ENCODE data around the gene SERGEF. TPM values are rescaled to one million over a fixed set of nuclear protein-coding genes. Genes with fewer than 3 reads are reported as not detected.

Gene SERGEF
- total and polyA plus RNA-seq, 2 of the 4 experiments (the other 2 are of a cell fraction): 12.2 to 18.1 TPM

- Histone ChIP-seq H3K23ac (ENCODE audit: low read depth, low read length) (no peak overlapping the region), H2AFZ (replicated peaks; ENCODE audit: low read length, poor library complexity) (no peak overlapping the region), H3K9ac (ENCODE audit: low read depth, low read length) (no peak overlapping the region), H3K27me3 (ENCODE audit: control insufficient read depth, insufficient read depth, low read length) (no peaks in the 10 kb centered on the region), H3K14ac (replicated peaks; ENCODE audit: low read depth, low read length) (no peak overlapping the region), H3K27ac (ENCODE audit: insufficient read depth, low read length) (no peak overlapping the region), H3K4me1 (ENCODE audit: control insufficient read depth, insufficient read depth, low read length) (peaks cover 19% of the 10 kb centered on the region), H2AK5ac (ENCODE audit: low read depth, low read length) (no peak overlapping the region), H4K5ac (ENCODE audit: low read depth, low read length) (no peak overlapping the region), H4K20me1 (ENCODE audit: insufficient read depth, low read length) (no peaks in the 10 kb centered on the region), H3K56ac (ENCODE audit: extremely low read depth, insufficient read depth, low read length) (no peak overlapping the region), H4K8ac (ENCODE audit: low read depth in 2 of 2, low read length in 2 of 2) (no peak overlapping the region), H2BK15ac (ENCODE audit: low read depth, low read length) (no peak overlapping the region), H3K4ac (ENCODE audit: low read depth, low read length) (no peak overlapping the region), H3K9me3 (ENCODE audit: control insufficient read depth, insufficient read depth, low read length) (no peaks in the 10 kb centered on the region), H3K9me1 (ENCODE audit: insufficient read depth, low read length) (peaks cover 30% of the 10 kb centered on the region), H2BK20ac (ENCODE audit: low read depth, low read length) (no peak overlapping the region), H4K91ac (ENCODE audit: insufficient read depth, low read depth, low read length) (no peak overlapping the region), H2AK9ac (replicated peaks; ENCODE audit: low read depth, low read length, poor library complexity) (no peak overlapping the region), H2BK5ac (ENCODE audit: low read depth, low read length, poor library complexity, severe bottlenecking) (peak overlapping the region; percentile 27), H3K79me1 (ENCODE audit: low read depth in 1 of 2, low read length in 2 of 2) (peaks cover 0 to 13% of the 10 kb centered on the region in 2 experiments; a peak in 1 of 4 replicates), H3K36me3 (ENCODE audit: control insufficient read depth, insufficient read depth, low read length) (no peaks in the 10 kb centered on the region), H3K4me3 (ENCODE audit: insufficient read depth, low read depth, low read length) (no peak overlapping the region), H3K4me2 (ENCODE audit: low read depth, low read length) (no peak overlapping the region), H3K18ac (ENCODE audit: low read depth, low read length) (no peak overlapping the region), H2BK120ac (ENCODE audit: low read depth, low read length) (no peak overlapping the region)
- dilution Hi-C loops (cut with HindIII; ENCODE audit: low sequenced_read_pairs, unreplicated experiment): no loop called here
- POLR2A ChIA-PET (ENCODE audit: unreplicated experiment): no interaction called here
- TF ChIP-seq SMC3 (IDR thresholded peaks at IDR 0.05; ENCODE audit: low read depth, low read length): no peak
- TF ChIP-seq RFX5 (IDR thresholded peaks at IDR 0.05; ENCODE audit: low read depth, low read length): no peak
- TF ChIP-seq CHD1 (IDR thresholded peaks at IDR 0.05; ENCODE audit: low read depth, low read length): no peak
- no peak for TF ChIP-seq USF2 (IDR thresholded peaks at IDR 0.05; ENCODE audit: low read depth, low read length)
- no peak for TF ChIP-seq CEBPB (IDR thresholded peaks at IDR 0.05; ENCODE audit: low read depth, low read length)
- no peak for TF ChIP-seq FOS (IDR thresholded peaks at IDR 0.05; ENCODE audit: low read depth, low read length)
- TF ChIP-seq BHLHE40 (IDR thresholded peaks at IDR 0.05; ENCODE audit: low read depth, low read length): no peak
- no TSS peak for BruUV-seq (replicated peaks)
- ATAC-seq (ENCODE audit: low read depth) (peak; percentile 15; the same call in 1 of the 2 replicates), DNase-seq (peak; percentile 29)
- intact Hi-C loops (cut with micrococcal nuclease): no loop called here
- CTCF ChIA-PET: interaction anchor here (1.6 kb wide), 1 partner anchor 11 kb away, joined by 3 read pairs; no protein-coding TSS in a partner anchor
- in situ Hi-C loops (cut with MboI; ENCODE audit: low sequenced_read_pairs): no loop called here
Observed at GRCh38 chr11:17791144-17791543, 221.7 kb downstream of the SERGEF start.

Measured in IMR-90 (cell line).